Thyroid gland (tissue), 4 donors: ENCODE measurements around the gene THAP12.

ENCODE experiments used
- POLR2A ChIP-seq, 2 donors: fragments of 450-650 bp; IDR thresholded peaks; one replicate each; pipeline ENCODE4 v1.6.1; 2017; ENCODE audit warnings: antibody characterized with exemption in 2 of 2, mild to moderate bottlenecking in 2 of 2, moderate library complexity in 1 of 2
- TF ChIP-seq, protein P1 (sequence below), 6 experiments: fragments of 200-600 bp in 3 of 6; fragments of 450-650 bp in 3 of 6; sonication (generic) in 3 of 6; IDR thresholded peaks; one replicate each; pipeline ENCODE4 v1.5.1; 2016 to 2019; ENCODE audit warnings: antibody characterized with exemption in 6 of 6, mild to moderate bottlenecking in 2 of 6, inconsistent platforms in 1 of 6, moderate library complexity in 1 of 6

- TF ChIP-seq, protein P1, sequence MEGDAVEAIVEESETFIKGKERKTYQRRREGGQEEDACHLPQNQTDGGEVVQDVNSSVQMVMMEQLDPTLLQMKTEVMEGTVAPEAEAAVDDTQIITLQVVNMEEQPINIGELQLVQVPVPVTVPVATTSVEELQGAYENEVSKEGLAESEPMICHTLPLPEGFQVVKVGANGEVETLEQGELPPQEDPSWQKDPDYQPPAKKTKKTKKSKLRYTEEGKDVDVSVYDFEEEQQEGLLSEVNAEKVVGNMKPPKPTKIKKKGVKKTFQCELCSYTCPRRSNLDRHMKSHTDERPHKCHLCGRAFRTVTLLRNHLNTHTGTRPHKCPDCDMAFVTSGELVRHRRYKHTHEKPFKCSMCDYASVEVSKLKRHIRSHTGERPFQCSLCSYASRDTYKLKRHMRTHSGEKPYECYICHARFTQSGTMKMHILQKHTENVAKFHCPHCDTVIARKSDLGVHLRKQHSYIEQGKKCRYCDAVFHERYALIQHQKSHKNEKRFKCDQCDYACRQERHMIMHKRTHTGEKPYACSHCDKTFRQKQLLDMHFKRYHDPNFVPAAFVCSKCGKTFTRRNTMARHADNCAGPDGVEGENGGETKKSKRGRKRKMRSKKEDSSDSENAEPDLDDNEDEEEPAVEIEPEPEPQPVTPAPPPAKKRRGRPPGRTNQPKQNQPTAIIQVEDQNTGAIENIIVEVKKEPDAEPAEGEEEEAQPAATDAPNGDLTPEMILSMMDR (IDR thresholded peaks at IDR 0.05), result no peak
- TF ChIP-seq POLR2A (IDR thresholded peaks at IDR 0.05), result no peak
Measured at GRCh38 chr11:76322540-76322939, 58.4 kb downstream of the THAP12 start.
